Measurements from ENCODE around the gene FNDC3B. TPM values are rescaled to one million over a fixed set of nuclear protein-coding genes. Genes with fewer than 3 reads are reported as not detected.

FNDC3B gene
- total RNA-seq, 1 donor from 2014 or later, result 160 TPM

DNA sequence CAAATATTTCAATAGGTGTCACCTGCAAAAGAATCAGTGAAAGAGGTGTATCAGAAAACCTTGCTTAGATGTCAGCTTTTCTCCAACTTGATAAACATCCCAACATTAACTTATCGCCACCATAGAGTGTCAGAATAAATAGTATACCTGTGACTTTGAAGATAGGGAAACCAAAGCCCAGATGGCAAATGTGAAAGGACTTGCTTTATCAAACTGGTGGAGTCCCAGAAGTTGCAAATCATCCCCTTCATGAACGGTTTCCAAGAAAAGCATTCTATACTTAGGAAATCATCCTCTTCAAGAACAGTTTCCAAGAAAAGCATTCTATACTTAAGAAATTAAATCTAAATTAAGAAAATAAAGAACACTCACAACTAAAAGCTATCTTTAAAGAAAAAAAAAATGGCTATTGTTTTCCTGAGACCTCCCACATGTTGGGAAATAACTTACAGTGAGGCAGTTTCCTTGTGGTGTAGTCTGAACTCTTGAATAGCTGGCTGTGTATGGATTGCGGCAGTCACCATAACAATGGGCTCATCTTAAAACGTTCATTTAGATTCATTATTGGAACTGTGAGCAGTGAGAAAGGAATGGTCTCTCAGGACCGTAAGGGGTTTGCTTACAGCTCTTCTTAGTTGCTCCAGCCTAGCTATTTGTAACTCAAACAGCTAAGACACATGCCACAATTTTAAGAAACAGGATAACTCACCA is 352.4 kb downstream of the FNDC3B start:
- no peak for ATAC-seq
- no peak for DNase-seq

DNA sequence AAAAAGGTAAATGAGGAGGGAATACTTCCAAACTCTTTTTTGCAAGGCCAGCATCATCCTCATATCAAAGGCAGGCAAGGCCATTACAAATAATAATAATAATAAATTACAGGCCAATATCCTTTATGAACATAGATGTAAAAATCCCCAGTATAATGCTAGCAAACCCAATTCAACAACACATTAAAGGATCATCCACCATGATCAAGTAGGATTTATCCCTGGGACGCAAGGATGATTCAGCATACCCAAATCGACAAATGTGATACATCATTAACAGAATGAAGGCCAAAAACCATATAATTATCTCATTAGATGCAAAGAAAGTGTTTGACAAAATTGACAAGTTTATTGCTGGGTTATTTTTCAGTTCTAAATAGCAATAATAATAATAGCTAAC is 355.3 kb downstream of the FNDC3B start:
- no peaks in the 10 kb centered on the region for H3K27me3 ChIP-seq
- intact Hi-C loops (cut with DNase I), result no loop called here
- peaks cover 4% of the 10 kb centered on the region for H3K4me1 ChIP-seq
- H3K36me3 ChIP-seq, result peaks cover 43% of the 10 kb centered on the region
- H3K4me3 ChIP-seq, result no peak overlapping the region
- DNase-seq, result no peak
- ATAC-seq, result no peak
- no peak overlapping the region for H3K27ac ChIP-seq
- H3K9me3 ChIP-seq, result no peaks in the 10 kb centered on the region
- TF ChIP-seq, protein P1, sequence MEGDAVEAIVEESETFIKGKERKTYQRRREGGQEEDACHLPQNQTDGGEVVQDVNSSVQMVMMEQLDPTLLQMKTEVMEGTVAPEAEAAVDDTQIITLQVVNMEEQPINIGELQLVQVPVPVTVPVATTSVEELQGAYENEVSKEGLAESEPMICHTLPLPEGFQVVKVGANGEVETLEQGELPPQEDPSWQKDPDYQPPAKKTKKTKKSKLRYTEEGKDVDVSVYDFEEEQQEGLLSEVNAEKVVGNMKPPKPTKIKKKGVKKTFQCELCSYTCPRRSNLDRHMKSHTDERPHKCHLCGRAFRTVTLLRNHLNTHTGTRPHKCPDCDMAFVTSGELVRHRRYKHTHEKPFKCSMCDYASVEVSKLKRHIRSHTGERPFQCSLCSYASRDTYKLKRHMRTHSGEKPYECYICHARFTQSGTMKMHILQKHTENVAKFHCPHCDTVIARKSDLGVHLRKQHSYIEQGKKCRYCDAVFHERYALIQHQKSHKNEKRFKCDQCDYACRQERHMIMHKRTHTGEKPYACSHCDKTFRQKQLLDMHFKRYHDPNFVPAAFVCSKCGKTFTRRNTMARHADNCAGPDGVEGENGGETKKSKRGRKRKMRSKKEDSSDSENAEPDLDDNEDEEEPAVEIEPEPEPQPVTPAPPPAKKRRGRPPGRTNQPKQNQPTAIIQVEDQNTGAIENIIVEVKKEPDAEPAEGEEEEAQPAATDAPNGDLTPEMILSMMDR (IDR thresholded peaks at IDR 0.05), result no peak

More for the DNA sequence above, 352.4 kb downstream of the FNDC3B start:
- intact Hi-C loops (cut with DNase I), result no loop called here
- no peaks in the 10 kb centered on the region for H3K9me3 ChIP-seq
- TF ChIP-seq, protein P1 (IDR thresholded peaks at IDR 0.05), result no peak
- H3K27me3 ChIP-seq, result no peaks in the 10 kb centered on the region
- peaks cover 24% of the 10 kb centered on the region for H3K36me3 ChIP-seq
- H3K27ac ChIP-seq, result no peak overlapping the region
- peaks cover 4% of the 10 kb centered on the region for H3K4me1 ChIP-seq
- no peak overlapping the region for H3K4me3 ChIP-seq

DNA sequence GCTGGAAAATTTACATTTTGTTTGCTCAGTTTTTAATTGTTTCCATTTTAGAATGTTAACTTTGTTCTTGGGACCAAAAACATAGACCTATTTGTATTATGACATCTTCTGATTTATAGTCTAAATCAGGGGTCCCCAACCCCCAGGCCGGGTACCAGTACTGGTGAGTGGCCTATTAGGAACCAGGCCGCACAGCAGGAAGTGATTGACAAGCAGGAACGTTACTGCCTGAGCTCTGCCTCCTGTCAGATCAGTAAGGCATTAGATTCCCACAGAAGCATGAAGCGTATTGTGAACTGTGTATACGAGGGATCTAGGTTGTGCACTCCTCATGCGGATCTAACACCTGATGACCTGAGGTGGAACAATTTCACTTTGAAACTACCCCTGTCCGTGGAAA is 357.0 kb downstream of the FNDC3B start:
- H3K27me3 ChIP-seq, result no peaks in the 10 kb centered on the region
- no peaks in the 10 kb centered on the region for H3K9me3 ChIP-seq
- H3K36me3 ChIP-seq, result peaks cover 45% of the 10 kb centered on the region
- H3K4me3 ChIP-seq, result no peak overlapping the region
- TF ChIP-seq, protein P1 (IDR thresholded peaks at IDR 0.05), result no peak
- no peak overlapping the region for H3K27ac ChIP-seq
- H3K4me1 ChIP-seq, result no peaks in the 10 kb centered on the region
- no peak for ATAC-seq
- intact Hi-C loops (cut with DNase I), result no loop called here
- no peak for DNase-seq

DNA sequence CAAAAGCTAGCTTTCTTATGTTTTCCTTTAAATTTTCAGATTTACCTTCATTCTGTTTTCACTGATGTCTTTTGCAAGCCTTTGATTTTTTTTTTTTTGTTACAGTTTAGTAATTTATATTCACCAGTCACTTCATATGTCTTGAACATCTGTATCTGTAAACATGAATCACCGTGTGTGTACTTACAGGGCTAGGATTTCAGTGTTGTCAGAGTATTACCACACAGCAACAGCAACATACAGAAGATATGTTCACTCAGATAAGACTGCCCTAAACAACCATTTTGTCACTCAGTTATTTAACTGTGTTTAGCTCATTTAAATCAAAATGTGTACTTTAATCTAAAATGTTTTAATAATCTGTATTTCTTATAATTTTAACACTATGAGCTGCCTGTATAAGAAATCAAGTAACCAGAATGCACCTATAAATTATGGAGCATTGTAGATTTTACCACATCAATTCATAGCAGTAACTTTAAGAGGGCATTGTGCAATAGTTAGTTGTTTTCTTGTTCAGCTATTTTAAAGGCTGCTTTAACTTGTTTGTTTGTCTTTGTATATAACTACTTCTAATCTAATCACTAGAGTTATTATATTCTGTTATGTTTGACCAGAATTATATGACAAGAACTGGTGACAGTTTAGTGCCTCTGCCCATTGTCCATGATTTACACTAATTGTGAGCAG is 358.5 kb downstream of the FNDC3B start:
- Histone ChIP-seq H3K4me3 (no peak overlapping the region), H3K36me3 (peaks cover 48% of the 10 kb centered on the region), H3K27ac (no peak overlapping the region), H3K9me3 (no peaks in the 10 kb centered on the region), H3K4me1 (no peaks in the 10 kb centered on the region), H3K27me3 (no peaks in the 10 kb centered on the region)
- no peak for DNase-seq
- ATAC-seq, result no peak
- TF ChIP-seq, protein P1 (IDR thresholded peaks at IDR 0.05), result no peak
- intact Hi-C loops (cut with DNase I), result no loop called here

DNA sequence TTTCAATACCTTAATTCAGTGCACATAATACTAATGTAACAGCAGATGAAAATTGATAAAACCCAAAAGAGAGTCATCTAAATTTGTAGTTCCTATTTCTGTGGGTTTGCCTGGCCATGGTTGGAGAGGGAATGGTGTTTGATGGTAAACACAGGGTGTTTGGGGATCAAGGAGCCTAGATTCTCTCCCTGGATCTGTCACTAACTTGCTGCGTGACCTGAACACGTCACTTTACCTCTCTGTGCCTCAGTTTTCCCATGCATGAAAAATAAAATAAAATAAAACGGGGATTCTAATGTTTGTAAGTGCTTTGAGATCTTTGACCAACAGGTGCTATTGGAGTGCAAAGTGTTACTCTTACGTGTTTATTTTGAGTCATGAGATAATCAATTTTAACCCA is 359.1 kb downstream of the FNDC3B start:
- ATAC-seq (no peak), DNase-seq (no peak)
- H3K27me3 ChIP-seq, result no peaks in the 10 kb centered on the region
- no peak overlapping the region for H3K4me3 ChIP-seq
- H3K9me3 ChIP-seq, result no peaks in the 10 kb centered on the region
- H3K4me1 ChIP-seq, result no peaks in the 10 kb centered on the region
- H3K27ac ChIP-seq, result no peak overlapping the region
- TF ChIP-seq, protein P1 (IDR thresholded peaks at IDR 0.05), result no peak
- peaks cover 48% of the 10 kb centered on the region for H3K36me3 ChIP-seq
- intact Hi-C loops (cut with DNase I), result no loop called here

Measured in upper lobe of right lung (tissue), 1 donor.